Measurements from ENCODE around the gene AIRE. TPM values are rescaled to one million over a fixed set of nuclear protein-coding genes. Genes with fewer than 3 reads are reported as not detected.

AIRE gene
- total RNA-seq, 4 donors from 2014 or later: 1.7 TPM; not detected in 3

DNA sequence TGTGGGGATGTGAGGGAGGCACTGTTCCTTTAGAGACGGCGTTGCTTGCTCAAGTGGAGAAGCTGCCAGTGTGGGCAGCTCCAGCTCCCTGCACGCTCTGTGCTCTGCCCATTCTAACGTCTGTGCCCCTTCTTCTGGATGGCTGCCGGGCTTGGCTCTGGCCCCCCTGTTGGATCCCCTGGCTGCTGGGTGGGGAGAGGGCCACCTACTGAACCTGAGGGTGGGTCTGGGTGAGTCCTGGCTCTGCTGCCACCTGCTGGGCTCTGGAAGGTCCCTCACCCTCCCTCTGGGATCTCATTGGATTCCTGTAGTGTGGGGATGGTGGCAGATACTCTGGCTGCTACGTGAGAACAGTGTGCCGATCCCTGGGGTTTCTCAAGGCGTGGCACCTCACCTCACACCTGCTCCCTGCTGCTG, 19.2 kb downstream of the AIRE start:
- no peaks in the 10 kb centered on the region for H3K9me3 ChIP-seq
- no peak overlapping the region for H3K4me3 ChIP-seq
- peak overlapping the region in 3 of 4 donors; percentile 91 to 100 (median 99) for H3K27ac ChIP-seq
- no peak for TF ChIP-seq POLR2A (IDR thresholded peaks at IDR 0.05)
- TF ChIP-seq, protein P1, sequence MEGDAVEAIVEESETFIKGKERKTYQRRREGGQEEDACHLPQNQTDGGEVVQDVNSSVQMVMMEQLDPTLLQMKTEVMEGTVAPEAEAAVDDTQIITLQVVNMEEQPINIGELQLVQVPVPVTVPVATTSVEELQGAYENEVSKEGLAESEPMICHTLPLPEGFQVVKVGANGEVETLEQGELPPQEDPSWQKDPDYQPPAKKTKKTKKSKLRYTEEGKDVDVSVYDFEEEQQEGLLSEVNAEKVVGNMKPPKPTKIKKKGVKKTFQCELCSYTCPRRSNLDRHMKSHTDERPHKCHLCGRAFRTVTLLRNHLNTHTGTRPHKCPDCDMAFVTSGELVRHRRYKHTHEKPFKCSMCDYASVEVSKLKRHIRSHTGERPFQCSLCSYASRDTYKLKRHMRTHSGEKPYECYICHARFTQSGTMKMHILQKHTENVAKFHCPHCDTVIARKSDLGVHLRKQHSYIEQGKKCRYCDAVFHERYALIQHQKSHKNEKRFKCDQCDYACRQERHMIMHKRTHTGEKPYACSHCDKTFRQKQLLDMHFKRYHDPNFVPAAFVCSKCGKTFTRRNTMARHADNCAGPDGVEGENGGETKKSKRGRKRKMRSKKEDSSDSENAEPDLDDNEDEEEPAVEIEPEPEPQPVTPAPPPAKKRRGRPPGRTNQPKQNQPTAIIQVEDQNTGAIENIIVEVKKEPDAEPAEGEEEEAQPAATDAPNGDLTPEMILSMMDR (IDR thresholded peaks at IDR 0.05): peak in 5 of 6 experiments; percentile 20 to 69 (median 60)
- H3K27me3 ChIP-seq: no peaks in the 10 kb centered on the region
- H3K36me3 ChIP-seq: peaks cover 0 to 38% (median 0%) of the 10 kb centered on the region in 3 donors
- DNase-seq: peak in 2 of 3 donors; percentile 72 to 74
- peaks cover 13 to 56% (median 17%) of the 10 kb centered on the region in 4 donors for H3K4me1 ChIP-seq

DNA sequence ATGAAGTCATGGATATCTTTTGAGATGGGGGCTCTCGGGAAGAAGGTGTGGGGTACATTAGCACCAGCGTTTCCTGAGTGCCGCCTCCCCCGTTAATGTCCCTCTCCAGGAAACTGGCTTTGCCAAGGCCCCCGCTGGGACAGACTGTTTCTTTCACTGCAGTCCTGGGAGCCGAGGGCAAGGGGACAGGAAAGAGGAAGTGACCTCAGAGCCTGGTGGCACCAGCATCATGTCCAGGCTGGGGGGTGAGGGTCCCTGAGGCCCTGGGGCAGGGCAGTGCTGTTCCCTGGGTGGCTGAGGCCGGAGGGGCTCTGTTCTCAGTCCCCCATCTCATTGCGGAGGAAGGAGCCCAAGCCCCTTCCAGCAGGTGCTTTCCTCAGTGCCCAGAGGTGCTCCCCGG, 20.0 kb downstream of the AIRE start:
- H3K4me1 ChIP-seq: peaks cover 13 to 56% (median 16%) of the 10 kb centered on the region in 4 donors
- H3K9me3 ChIP-seq: no peaks in the 10 kb centered on the region
- H3K27me3 ChIP-seq: no peaks in the 10 kb centered on the region
- no peak overlapping the region for H3K4me3 ChIP-seq
- TF ChIP-seq, protein P1 (IDR thresholded peaks at IDR 0.05): no peak
- no peak for TF ChIP-seq POLR2A (IDR thresholded peaks at IDR 0.05)
- no peak overlapping the region for H3K27ac ChIP-seq
- DNase-seq: no peak
- H3K36me3 ChIP-seq: peaks cover 0 to 46% (median 0%) of the 10 kb centered on the region in 3 donors

DNA sequence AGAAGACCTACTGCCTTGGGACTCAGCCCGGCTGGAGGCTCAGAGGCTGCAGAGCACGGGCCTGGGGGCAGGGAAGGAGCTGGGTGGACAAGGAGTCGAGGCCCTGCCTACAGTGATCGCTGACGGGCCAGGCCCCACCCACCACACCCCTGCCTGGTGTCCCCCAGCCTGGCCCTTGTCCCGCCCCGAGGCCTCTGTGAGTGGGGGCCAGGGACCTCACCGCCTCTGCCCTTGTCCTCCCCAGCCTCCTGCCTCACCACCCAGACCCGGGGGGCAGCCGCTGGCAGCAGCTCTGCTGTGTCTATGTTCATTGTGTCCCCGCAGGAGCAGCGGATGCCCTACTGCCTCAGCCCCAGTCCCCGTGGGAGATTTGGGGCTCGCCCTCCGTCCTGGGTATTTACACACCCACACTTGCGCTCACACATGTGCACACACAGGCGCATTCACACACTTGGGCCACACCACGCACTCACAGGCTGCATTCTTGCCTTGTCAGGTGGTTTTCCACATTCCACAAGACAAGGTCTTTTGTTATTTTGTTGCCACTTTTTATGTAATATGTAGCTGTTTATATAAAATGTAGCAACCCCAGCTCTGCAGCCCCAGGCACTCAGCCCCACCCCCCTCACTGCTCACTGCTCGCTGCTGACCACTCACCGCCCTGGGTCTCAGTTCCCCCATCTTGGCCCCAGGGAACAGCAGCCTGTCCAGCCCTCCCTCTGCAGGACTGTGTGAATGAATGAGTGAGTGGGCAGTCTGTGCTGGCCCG, 21.4 kb downstream of the AIRE start:
- no peaks in the 10 kb centered on the region for H3K27me3 ChIP-seq
- no peak overlapping the region for H3K4me3 ChIP-seq
- H3K4me1 ChIP-seq: peaks cover 2 to 42% (median 7%) of the 10 kb centered on the region in 4 donors
- no peak for TF ChIP-seq POLR2A (IDR thresholded peaks at IDR 0.05)
- TF ChIP-seq, protein P1 (IDR thresholded peaks at IDR 0.05): no peak
- no peak overlapping the region for H3K27ac ChIP-seq
- H3K36me3 ChIP-seq: peaks cover 0 to 60% (median 0%) of the 10 kb centered on the region in 3 donors
- no peaks in the 10 kb centered on the region for H3K9me3 ChIP-seq
- no peak for DNase-seq

DNA sequence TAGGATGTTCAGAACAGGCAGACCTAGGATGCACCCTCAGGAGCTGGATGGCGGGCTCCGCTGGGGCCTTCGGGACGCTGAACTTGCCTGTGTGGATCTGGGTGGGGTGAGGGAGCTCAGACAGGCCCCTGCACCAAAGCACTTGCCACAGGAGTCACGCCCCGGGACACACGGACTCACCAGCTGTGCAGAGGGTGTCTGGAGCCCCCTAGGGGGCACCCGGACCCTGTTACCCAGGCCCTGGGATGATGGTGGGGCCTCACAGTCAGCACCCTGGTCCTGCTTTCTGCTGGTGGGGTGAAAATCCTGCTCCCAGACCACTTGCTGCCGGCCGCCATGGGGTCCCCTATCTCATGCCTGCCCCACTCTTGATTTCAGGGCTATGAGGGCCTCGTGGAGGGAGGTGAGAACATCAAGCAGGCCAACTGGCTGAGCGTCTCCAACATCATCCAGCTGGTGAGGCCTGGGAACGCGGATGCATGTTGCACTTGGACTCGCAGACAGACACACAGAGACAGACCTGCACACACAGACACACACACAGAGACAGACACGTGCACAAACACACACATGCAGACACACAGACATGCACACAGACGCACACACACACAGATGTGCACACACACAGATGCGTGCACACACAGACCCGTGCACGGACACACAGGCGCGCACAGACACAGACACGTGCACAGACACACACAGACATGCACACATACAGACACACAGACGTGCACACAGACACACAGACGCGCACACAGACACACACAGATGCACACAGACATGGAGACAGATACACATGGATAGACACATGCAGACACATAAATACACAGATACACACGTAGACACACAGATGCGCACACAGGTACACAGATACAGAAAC, 25.2 kb downstream of the AIRE start:
- Histone ChIP-seq H3K27ac (no peak overlapping the region), H3K27me3 (no peaks in the 10 kb centered on the region), H3K9me3 (no peaks in the 10 kb centered on the region), H3K4me1 (peaks cover 0 to 5% (median 0%) of the 10 kb centered on the region in 4 donors), H3K4me3 (no peak overlapping the region), H3K36me3 (peaks cover 0 to 95% (median 0%) of the 10 kb centered on the region in 3 donors)
- no peak for DNase-seq
- TF ChIP-seq, protein P1 (IDR thresholded peaks at IDR 0.05): no peak
- TF ChIP-seq POLR2A (IDR thresholded peaks at IDR 0.05): no peak

DNA sequence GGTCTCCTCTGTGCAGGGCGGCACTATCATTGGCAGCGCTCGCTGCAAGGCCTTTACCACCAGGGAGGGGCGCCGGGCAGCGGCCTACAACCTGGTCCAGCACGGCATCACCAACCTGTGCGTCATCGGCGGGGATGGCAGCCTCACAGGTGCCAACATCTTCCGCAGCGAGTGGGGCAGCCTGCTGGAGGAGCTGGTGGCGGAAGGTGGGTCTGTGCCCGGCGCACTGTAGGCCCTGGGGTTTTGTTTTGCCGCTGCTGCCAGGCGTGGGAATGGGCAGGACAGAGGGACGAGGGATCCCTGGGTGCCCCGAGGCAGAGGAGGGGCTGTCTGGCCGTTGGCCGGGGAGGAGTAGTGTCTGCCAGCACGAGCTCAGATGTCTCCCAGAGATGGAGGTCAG, 26.4 kb downstream of the AIRE start:
- no peaks in the 10 kb centered on the region for H3K9me3 ChIP-seq
- H3K36me3 ChIP-seq: peaks cover 0 to 95% (median 0%) of the 10 kb centered on the region in 3 donors
- no peak overlapping the region for H3K4me3 ChIP-seq
- H3K27ac ChIP-seq: no peak overlapping the region
- TF ChIP-seq, protein P1 (IDR thresholded peaks at IDR 0.05): no peak
- no peak for TF ChIP-seq POLR2A (IDR thresholded peaks at IDR 0.05)
- H3K4me1 ChIP-seq: no peaks in the 10 kb centered on the region
- DNase-seq: no peak
- no peaks in the 10 kb centered on the region for H3K27me3 ChIP-seq
